GM19035 (cell line): Measurements from ENCODE around the gene ATXN1.
"Not testable (repeated sequence)": the region's sequence is repeated elsewhere in the genome, so short reads cannot be mapped to it uniquely, and the experiment has no call there.

Source experiments
- ATAC-seq: cut with Tn5 transposase; IDR thresholded peaks from one replicate; pipeline ENCODE4 v1.9.1; 2021; ENCODE audit not compliant: unreplicated experiment

ATXN1 gene

GRCh38 chr6:16431106-16431505, 330.2 kb downstream of the ATXN1 start:
- no peak for ATAC-seq

DNA sequence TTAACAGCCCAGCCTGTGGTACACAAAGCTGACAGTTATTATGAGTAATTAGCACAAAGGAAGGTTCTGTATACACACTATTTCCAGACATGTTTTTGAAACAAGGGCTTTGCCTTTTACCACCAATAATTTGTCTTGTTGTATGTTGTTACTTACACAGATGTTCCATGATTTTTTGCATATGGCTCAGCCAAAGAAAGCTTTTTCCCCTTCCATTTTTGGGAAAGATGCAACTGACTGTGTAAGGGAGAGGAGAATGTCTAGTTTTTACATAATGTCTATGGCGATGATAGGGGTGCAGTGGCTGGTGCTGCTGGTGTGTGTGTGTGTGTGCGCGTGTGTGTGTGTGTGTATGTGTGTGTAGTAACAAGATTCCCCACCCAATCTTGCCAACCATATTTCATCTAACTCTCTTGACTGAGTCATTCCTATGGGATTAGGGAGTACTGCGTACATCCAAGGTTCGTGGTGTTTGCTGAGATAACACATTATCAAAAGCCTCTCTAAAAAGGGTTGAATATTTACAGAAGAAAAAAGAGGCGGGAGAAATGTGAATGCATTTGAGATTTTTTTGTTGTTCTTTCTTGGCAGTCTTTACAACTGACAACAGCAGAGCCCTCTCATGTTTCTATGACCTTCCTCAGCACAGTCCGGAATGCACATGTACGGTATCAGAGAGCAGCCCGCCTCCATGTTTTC, 330.7 kb downstream of the ATXN1 start:
- no peak for ATAC-seq

GRCh38 chr6:16429669-16430068, 331.6 kb downstream of the ATXN1 start:
- no peak for ATAC-seq

GRCh38 chr6:16427124-16427523, 334.1 kb downstream of the ATXN1 start:
- ATAC-seq: no peak

DNA sequence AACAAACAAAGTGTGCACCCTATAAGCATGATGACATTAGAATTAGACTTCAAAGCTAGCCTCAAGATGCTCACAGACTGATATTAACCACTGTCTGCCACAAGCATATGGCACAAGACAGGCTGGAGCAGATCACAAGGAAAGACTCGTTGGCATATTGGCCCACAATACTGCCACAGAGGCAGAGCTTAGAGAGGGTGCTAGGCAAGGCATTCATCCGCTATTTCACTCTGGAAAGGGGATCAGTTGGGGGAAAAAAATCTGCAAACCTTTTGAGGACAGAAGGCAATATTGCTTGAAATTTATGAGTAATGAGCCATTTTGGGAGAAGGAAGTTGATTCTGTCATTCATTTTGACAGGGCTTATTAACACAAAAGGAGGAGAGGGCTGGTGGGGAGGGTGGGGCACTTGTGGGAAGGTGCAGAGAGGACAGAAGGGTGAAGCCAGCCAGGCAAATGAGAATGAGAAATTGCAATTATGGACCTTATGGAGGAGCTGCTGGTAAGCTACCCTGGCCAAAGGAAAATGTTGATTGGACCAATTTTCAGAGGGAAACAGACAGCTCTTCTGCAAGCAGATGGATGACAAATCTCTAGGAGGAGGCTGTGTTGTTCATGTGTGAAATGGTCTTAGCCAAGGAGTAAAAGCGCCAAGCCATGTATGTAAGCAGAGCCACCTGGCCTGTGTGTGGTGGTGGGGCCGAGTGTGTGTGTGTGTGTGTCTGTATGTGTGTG, 335.2 kb downstream of the ATXN1 start:
- ATAC-seq: no peak

DNA sequence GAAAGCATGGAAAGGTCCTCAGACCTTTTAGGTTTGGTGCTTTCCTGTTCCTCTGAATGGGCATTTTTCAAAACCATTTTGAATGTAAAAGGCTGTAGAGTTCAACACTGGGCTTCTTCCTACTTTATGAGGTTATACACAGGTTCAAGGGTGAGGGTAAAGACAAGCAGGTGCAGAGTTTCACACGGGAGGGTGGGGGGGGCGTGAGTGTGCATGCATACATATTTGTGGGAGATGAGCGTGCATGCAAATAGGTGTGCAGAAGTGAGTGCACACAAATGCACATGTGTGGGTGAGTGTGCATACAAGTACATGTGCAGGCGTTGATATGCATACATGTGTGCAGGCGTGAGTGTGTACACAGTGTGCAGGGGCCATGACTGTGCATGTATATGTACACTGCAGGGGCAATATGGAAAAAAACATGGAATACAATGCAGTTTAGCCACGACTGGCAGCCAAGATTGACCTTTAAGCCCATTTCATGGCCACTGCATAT, 339.7 kb downstream of the ATXN1 start:
- ATAC-seq: peak; percentile 15

GRCh38 chr6:16420715-16421461, 340.4 kb downstream of the ATXN1 start:
- peak; percentile 63 for ATAC-seq

DNA sequence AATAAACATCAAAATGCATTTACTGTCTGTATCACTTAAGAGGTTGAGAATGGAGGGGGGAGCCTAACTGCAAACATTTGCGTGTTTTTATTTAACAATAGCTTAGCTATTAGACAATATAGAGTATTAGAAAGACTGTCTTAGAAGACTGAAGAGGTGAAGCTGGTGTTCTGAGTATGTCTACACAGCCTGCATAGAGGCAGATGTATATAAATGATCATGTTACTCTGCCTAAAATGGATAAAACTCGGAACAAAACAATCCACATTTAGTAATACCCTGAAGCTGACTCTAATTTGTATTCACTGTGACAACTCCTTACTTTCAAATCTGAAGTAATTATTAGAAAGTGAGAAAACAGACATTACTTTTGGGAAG, 340.9 kb downstream of the ATXN1 start:
- ATAC-seq: no peak

DNA sequence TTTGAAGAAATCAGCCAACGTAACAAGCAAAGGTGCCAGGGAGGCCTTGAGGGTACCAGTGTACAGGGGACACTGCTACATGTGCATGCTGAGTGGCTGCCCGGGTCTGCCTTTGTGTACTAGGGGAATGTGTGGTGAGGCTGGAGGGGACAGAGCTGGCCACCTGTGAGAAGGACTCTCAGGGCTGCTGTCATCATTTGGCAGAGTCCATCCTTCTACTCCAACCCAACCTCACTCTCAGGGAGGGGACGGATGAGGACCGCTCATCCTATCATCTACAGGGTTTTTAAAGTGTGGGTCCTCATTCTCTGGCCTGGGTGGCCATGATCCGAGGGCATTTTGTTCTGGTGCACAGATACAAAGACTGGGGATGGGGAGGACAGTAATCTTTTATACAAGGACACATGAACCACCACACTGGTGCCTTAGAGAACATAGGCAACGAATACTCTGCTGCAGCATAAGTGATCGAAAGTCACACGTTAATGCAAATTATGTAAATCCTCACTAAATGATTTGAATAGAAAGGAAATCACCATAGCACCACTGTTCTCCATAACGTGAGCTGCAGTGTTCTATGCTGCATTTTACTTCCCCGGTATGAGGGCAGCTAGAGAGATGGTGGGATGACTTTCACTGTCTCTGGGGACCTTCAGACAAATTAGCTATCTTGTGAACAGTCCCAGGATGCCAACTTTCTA, 341.5 kb downstream of the ATXN1 start:
- ATAC-seq: peak; percentile 69

- no peak for ATAC-seq
These were observed 343.1 kb downstream of the ATXN1 start for GRCh38 chr6:16418151-16418550.

GRCh38 chr6:16415677-16416076, 345.6 kb downstream of the ATXN1 start:
- ATAC-seq: no peak

GRCh38 chr6:16414205-16414604, 347.1 kb downstream of the ATXN1 start:
- peak; percentile 62 for ATAC-seq

DNA sequence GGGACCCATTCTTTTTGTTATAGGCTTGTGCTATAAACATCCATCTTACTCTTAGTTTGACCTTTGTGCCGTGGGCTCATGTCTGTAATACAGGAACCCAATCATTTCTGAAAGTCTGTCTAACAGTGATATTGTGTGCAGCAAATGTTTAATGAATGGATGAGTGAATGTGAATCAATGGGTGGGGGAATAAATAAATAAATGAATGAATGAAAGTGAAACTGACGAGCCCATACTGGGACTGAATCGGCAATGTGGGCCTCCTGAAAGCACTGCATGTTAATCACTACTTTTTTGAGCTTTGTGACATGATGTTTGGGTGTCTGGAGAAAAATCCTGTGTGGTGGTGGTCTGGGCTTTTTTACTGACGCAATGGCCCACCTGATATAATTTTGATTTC, 347.9 kb downstream of the ATXN1 start:
- no peak for ATAC-seq

DNA sequence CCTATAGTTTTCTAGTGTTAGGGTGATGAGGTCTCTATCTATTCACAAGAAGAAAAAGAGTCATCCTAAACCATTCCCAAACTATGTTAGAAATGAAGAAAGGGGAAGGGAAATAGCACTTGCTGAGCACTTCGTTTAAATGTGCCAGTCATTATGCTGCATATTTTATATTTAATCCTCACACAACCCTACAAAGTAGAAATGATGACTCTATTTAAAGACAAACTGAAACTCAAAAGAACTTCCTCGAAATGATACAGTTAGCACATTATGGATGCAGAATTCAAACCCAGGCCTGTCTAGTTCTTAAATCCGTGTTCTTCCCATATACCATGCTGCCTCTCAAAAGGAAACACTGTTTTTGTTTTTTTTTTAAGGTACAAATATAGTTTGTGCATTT, 348.3 kb downstream of the ATXN1 start:
- ATAC-seq: no peak

DNA sequence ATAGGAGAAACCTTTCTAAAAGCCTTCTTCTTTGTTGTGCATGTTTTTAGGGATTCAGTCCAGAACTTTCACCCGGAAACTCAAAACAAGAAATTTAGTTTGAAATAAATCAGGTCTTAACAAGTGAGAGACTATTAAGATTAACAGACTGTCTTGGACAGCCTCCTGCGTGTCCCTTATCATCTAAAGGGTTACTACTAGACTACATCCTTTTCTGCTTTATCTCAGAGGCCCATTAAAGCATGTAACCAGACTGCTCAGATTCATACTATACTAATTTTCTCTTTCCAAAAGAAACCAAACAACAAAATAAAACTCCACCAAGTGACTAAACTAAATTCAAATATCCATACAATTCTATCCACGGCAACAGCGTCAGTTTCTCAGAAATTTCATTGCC, 349.1 kb downstream of the ATXN1 start:
- ATAC-seq: no peak

GRCh38 chr6:16409531-16410441, 351.5 kb downstream of the ATXN1 start:
- ATAC-seq: no peak

DNA sequence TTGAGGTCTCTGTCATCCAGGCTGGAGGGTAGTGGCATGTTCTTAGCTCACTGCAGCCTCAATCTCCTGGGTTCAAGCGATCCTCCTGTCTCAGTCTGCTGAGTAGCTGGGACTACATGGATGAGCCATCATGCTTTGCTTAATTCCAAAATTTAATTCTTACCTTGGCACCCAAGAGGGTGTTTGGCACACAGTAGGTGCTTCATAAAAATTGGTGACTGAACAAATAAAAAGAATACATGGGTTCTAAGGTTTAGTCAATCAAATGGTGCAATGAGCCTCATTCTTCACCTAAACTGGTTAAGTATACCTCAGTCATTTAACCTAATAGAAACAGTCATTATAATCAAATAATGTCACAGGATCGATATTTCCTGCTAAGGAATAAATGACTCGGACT, 352.5 kb downstream of the ATXN1 start:
- ATAC-seq: no peak

- no peak for ATAC-seq
These were observed 354.3 kb downstream of the ATXN1 start for GRCh38 chr6:16406966-16407365.

GRCh38 chr6:16406538-16406937, 354.7 kb downstream of the ATXN1 start:
- ATAC-seq: not testable (repeated sequence)

DNA sequence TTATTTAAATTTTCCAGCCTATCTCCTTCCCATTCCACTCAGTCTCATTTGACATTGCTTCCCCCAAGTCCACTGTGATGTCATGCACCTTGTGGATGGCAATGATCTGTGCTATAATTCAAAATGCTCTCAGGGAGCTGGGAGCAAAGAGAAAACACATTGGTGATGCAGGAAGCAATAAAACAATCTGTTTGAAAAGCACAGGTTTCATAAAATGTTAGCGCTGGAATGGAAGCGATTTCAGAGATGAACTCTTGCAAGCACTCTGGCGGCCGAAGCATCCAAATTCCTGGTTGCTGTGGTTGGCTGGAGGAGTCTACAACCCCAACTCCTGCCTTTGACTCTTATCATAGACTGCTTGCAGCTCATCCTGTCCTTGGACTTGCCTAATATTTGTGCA, 355.9 kb downstream of the ATXN1 start:
- no peak for ATAC-seq
